ENCODE data around the gene GATA2.

GRCh38 chr3:128479558-128480086, 13.4 kb downstream of the GATA2 start:
- TF ChIP-seq POLR2A (IDR thresholded peaks at IDR 0.05) (no peak), CTCF (IDR thresholded peaks at IDR 0.05) (no peak)
